Measurements from ENCODE around the gene OTOS. TPM values are rescaled to one million over a fixed set of nuclear protein-coding genes. Genes with fewer than 3 reads are reported as not detected.

The OTOS gene
- total and polyA plus RNA-seq, 2 of the 4 experiments (the other 2 are of a cell fraction): 0.34 TPM; not detected in 1

GRCh38 chr2:240134466-240134865 lies 6.0 kb downstream of the OTOS start:
- H4K5ac ChIP-seq (ENCODE audit: low read depth, low read length): no peak overlapping the region
- intact Hi-C loops (cut with micrococcal nuclease) (no loop called here), dilution Hi-C loops (cut with HindIII; ENCODE audit: low sequenced_read_pairs, unreplicated experiment) (no loop called here), in situ Hi-C loops (cut with MboI; ENCODE audit: low sequenced_read_pairs) (loop anchor here (25.0 kb wide), 1 partner anchor 1097 kb away; no protein-coding TSS in a partner anchor)
- peaks cover 9% of the 10 kb centered on the region for H3K4me1 ChIP-seq (ENCODE audit: control insufficient read depth, insufficient read depth, low read length)
- H3K9me3 ChIP-seq (ENCODE audit: control insufficient read depth, insufficient read depth, low read length): no peaks in the 10 kb centered on the region
- H2AFZ ChIP-seq (replicated peaks; ENCODE audit: low read length, poor library complexity): peak overlapping the region; percentile 61
- H3K9ac ChIP-seq (ENCODE audit: low read depth, low read length): 0 out of 2 replicates have a peak overlapping the region, but pooled peaks have one; percentile 19
- H3K4ac ChIP-seq (ENCODE audit: low read depth, low read length): no peak overlapping the region
- no peak overlapping the region for H4K8ac ChIP-seq (ENCODE audit: low read depth in 2 of 2, low read length in 2 of 2)
- no peak overlapping the region for H3K56ac ChIP-seq (ENCODE audit: extremely low read depth, insufficient read depth, low read length)
- 100% methylated on average over 2 of the region's 6 CpGs; no CpG with 5 or more reads in 1 of the 2 experiments for WGBS, 2 experiments (ENCODE audit: extremely low coverage in 2 of 2, insufficient read length in 1 of 2)
- H2BK5ac ChIP-seq (ENCODE audit: low read depth, low read length, poor library complexity, severe bottlenecking): no peak overlapping the region
- H3K4me2 ChIP-seq (ENCODE audit: low read depth, low read length): peak overlapping the region; percentile 99; the same call in 1 of the 2 replicates
- no peak overlapping the region for H3K4me3 ChIP-seq (ENCODE audit: insufficient read depth, low read depth, low read length)
- H3K18ac ChIP-seq (ENCODE audit: low read depth, low read length): no peak overlapping the region
- H4K20me1 ChIP-seq (ENCODE audit: insufficient read depth, low read length): peaks cover 14% of the 10 kb centered on the region; the same call in 1 of the 2 replicates
- no peak for ATAC-seq (ENCODE audit: low read depth)
- no peak overlapping the region for H4K91ac ChIP-seq (ENCODE audit: insufficient read depth, low read depth, low read length)
- no peak overlapping the region for H3K14ac ChIP-seq (replicated peaks; ENCODE audit: low read depth, low read length)
- H3K36me3 ChIP-seq (ENCODE audit: control insufficient read depth, insufficient read depth, low read length): peaks cover 34% of the 10 kb centered on the region
- H2BK15ac ChIP-seq (ENCODE audit: low read depth, low read length): no peak overlapping the region
- H3K23ac ChIP-seq (ENCODE audit: low read depth, low read length): no peak overlapping the region
- no TSS peak for BruUV-seq (replicated peaks)
- peaks cover 1% of the 10 kb centered on the region; the same call in 1 of the 2 replicates for H3K27me3 ChIP-seq (ENCODE audit: control insufficient read depth, insufficient read depth, low read length)
- no peak for DNase-seq
- H2BK20ac ChIP-seq (ENCODE audit: low read depth, low read length): no peak overlapping the region
- peak overlapping the region; percentile 76 for H2AK9ac ChIP-seq (replicated peaks; ENCODE audit: low read depth, low read length, poor library complexity)
- H3K27ac ChIP-seq (ENCODE audit: insufficient read depth, low read length): no peak overlapping the region
- ChIA-PET CTCF (interaction anchor here (0.8 kb wide), 1 partner anchor 9 kb away, joined by 3 read pairs; no protein-coding TSS in a partner anchor), POLR2A (ENCODE audit: unreplicated experiment) (no interaction called here)
- H2BK120ac ChIP-seq (ENCODE audit: low read depth, low read length): no peak overlapping the region
- peaks cover 0 to 30% of the 10 kb centered on the region in 2 experiments; a peak in 3 of 4 replicates for H3K79me1 ChIP-seq (ENCODE audit: low read depth in 1 of 2, low read length in 2 of 2)
- no peaks in the 10 kb centered on the region for H3K9me1 ChIP-seq (ENCODE audit: insufficient read depth, low read length)
- TF ChIP-seq CEBPB (IDR thresholded peaks at IDR 0.05; ENCODE audit: low read depth, low read length) (no peak), RCOR1 (IDR thresholded peaks at IDR 0.05; ENCODE audit: insufficient replicate concordance, low read length) (no peak), NFE2L2 (IDR thresholded peaks at IDR 0.05; ENCODE audit: low read depth, low read length) (no peak), SMC3 (IDR thresholded peaks at IDR 0.05; ENCODE audit: low read depth, low read length) (no peak), CHD1 (IDR thresholded peaks at IDR 0.05; ENCODE audit: low read depth, low read length) (no peak)
- H2AK5ac ChIP-seq (ENCODE audit: low read depth, low read length): no peak overlapping the region

Data from IMR-90 (cell line).